PC-3 (cell line): ENCODE data around the gene LHFPL2.

Experiments
- EZH2 ChIP-seq: fragments of 300-600 bp; sonication (generic); IDR thresholded peaks from one replicate; pipeline ENCODE4 v1.6.1; 2017; ENCODE audit warnings: antibody characterized with exemption, mild to moderate bottlenecking, low read length; ENCODE audit not compliant: unreplicated experiment
- EZH2phosphoT487 ChIP-seq: fragments of 300-600 bp; sonication (generic); IDR thresholded peaks from 2 replicates; pipeline ENCODE4 v1.6.1; 2018; ENCODE audit warnings: mild to moderate bottlenecking, antibody characterized with exemption, low read length, borderline replicate concordance
- TF ChIP-seq, protein P1 (sequence below): fragments of 300-600 bp; sonication (generic); conservative IDR thresholded peaks from 2 replicates; pipeline ENCODE4 v1.5.1; 2017; ENCODE audit warnings: antibody characterized with exemption, low read depth, mild to moderate bottlenecking, low read length

DNA sequence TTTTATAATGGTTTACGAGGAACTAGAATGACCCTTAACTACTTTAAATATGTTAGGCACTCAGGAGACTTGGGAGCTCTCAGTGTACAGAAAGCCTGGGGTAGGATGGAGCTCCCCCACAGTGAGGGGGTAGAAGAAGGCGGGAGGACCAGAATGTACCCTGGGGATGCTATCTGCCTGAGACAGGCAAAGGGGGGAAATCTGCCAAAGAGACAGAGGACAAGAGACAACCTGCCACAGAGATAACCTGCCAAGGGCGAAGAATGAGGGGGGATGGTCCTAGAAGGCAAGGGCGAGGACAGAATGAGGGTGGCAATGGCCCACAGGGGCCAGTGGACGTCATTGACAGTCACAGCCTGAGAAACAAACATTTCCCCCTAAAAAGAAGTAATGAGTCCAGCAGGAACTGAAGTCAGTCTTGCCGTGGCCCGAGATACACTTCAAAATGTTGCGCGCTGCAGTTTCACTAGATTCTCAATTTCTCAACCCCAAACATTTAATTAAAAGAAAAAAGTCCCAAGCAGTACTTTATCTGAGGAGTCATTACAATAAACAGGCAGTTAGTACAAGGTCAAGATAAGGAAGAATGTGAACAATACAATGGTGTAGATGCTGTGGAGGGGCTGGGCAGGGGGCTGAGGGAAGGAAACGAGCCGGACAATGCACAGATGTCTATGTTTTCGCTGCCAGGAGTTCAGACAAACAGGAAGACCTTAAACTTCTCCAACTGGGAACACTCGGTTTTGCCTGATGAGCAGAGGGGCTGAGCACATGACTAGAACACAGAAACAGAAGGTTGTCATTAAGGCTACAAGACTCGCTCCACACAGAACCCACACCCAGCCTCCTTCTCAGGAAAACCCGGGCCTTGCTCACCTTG is 125.0 kb downstream of the LHFPL2 start:
- TF ChIP-seq, protein P1, sequence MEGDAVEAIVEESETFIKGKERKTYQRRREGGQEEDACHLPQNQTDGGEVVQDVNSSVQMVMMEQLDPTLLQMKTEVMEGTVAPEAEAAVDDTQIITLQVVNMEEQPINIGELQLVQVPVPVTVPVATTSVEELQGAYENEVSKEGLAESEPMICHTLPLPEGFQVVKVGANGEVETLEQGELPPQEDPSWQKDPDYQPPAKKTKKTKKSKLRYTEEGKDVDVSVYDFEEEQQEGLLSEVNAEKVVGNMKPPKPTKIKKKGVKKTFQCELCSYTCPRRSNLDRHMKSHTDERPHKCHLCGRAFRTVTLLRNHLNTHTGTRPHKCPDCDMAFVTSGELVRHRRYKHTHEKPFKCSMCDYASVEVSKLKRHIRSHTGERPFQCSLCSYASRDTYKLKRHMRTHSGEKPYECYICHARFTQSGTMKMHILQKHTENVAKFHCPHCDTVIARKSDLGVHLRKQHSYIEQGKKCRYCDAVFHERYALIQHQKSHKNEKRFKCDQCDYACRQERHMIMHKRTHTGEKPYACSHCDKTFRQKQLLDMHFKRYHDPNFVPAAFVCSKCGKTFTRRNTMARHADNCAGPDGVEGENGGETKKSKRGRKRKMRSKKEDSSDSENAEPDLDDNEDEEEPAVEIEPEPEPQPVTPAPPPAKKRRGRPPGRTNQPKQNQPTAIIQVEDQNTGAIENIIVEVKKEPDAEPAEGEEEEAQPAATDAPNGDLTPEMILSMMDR = no peak
- TF ChIP-seq EZH2 (no peak), EZH2phosphoT487 (no peak)
